Sigmoid colon (tissue), 7 donors: ENCODE data around the gene ATP6V0A1. TPM values are rescaled to one million over a fixed set of nuclear protein-coding genes. Genes with fewer than 3 reads are reported as not detected.

Experiments
- DNase-seq: peaks from one replicate; pipeline ENCODE4 v3.0.0-alpha.2; 2019
- H3K27ac ChIP-seq, 4 donors: fragments of 200-600 bp; sonication (generic); one replicate each; pipeline ENCODE4 v1.5.1; 2016 to 2019; ENCODE audit warnings: mild to moderate bottlenecking in 1 of 4
- H3K27me3 ChIP-seq, 3 donors: fragments of 200-600 bp; sonication (generic); one replicate each; pipeline ENCODE4 v1.5.1; 2019; ENCODE audit warnings: mild to moderate bottlenecking in 1 of 3
- H3K36me3 ChIP-seq, 4 donors: fragments of 200-600 bp; sonication (generic); one replicate each; pipeline ENCODE4 v1.5.1; 2016 to 2019
- H3K4me1 ChIP-seq, 4 donors: fragments of 200-600 bp; sonication (generic); one replicate each; pipeline ENCODE4 v1.5.1; 2017 to 2019
- H3K4me3 ChIP-seq, 4 donors: fragments of 200-600 bp; sonication (generic); one replicate each; pipeline ENCODE4 v1.5.1; 2017 to 2019; ENCODE audit warnings: mild to moderate bottlenecking in 2 of 4, moderate library complexity in 1 of 4
- H3K9me3 ChIP-seq, 4 donors: fragments of 200-600 bp in 3 of 4; sonication (generic) in 3 of 4; one replicate each; pipeline versions ENCODE4 v1.5.1 to v1.6.1; 2013 to 2019
- EP300 ChIP-seq, 4 donors: sonication (generic); formaldehyde crosslinking; IDR thresholded peaks; one replicate each; pipeline ENCODE4 v1.6.1; 2017; ENCODE audit warnings: antibody characterized with exemption in 4 of 4
- POLR2A ChIP-seq, 2 donors: fragments of 450-650 bp; IDR thresholded peaks; one replicate each; pipeline ENCODE4 v1.6.1; 2016; ENCODE audit warnings: antibody characterized with exemption in 2 of 2, mild to moderate bottlenecking in 2 of 2, moderate library complexity in 2 of 2
- POLR2AphosphoS5 ChIP-seq, 4 donors: sonication (generic); formaldehyde crosslinking; IDR thresholded peaks; one replicate each; pipeline ENCODE4 v1.6.1; 2017; ENCODE audit warnings: antibody characterized with exemption in 4 of 4
- WGBS, 2 donors: extraction: QIAGEN DNeasy Blood & Tissue Kit; methylation state at CpG; one replicate each; pipeline ENCODE4 v1.1.7; 2013; 5-methylcytosine and 5-hydroxymethylcytosine counted together
- intact Hi-C: fragments of 100-400 bp; cut with DNase I; formaldehyde crosslinking; loops from one replicate; pipeline ENCODE4 v1.15.1; 2023
- polyA plus RNA-seq, 3 donors: library from polyadenylated mRNA; stranded (reverse); fragments of 200-250 nt; gene quantifications; one replicate each; pipeline ENCODE4 v1.2.3, GENCODE V29; 2013
- total RNA-seq, 4 donors: library from RNA; depleted of rRNA; stranded (reverse); fragments of >200 nt; gene quantifications; one replicate each; pipeline ENCODE4 v1.1.0, GENCODE V29; 2016
- TF ChIP-seq, protein P1 (sequence below), 4 experiments: fragments of 450-650 bp in 3 of 4; fragments of 200-600 bp in 1 of 4; IDR thresholded peaks; one replicate each; pipeline ENCODE4 v1.5.1; 2016 to 2019; ENCODE audit warnings: antibody characterized with exemption in 4 of 4, mild to moderate bottlenecking in 3 of 4, moderate library complexity in 2 of 4
- donor health status: healthy with polysubstance abuse.
- donor health status: Bipolar disorder and iron deficiency.
- donor health status: healthy.

The ATP6V0A1 gene
- total and polyA plus RNA-seq, 7 donors: 11.6 to 96.1 (median 48.9) TPM

DNA sequence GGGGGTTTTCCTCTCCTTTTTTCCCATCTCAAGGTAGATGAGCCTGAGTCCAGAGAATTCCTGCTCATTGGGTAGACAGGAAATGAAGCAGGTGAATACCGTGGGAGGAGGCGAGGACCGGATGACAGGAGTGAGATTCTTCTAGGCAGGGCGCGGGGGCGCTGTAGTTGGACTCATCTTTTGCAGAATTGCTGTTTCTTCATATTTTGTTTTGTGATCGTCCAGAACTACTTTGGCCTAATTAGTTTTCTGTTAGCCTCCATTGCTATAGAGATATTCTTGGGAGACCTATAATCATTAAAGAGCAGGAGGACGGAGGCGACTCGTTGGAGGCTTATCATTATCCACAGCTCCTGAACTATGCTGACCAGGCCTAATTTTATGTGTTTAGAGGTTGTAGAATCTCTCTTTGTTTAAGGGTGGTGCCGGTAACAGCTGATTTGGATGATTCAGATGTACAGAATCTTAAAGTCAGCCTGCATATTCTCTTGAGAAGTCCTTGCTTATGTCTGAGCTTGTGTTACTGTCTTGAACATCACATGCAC is 650 bp downstream of the ATP6V0A1 start:
- peak; percentile 78 for DNase-seq

DNA sequence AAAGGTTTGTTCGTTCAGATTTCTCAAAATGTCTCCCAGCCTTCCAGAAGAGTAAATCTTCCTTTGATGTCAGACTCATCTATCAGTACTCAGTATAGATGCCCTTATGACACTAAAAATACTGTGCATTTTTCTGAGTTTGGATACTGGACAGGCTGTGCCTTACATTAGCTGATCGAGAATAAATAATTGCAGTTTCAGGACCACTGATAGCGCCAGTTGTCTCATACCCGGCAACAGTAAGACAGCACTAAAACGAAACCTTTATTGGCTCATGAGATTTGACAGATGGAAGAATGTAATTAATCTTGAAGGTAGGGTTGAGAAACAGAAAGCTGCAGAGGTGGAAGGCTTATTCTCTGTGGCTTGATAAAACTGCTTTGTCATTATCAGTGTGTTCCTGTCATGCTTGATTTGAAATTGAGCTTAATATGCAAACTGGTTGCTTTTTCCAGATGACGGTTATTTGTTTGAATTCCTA is 1.2 kb downstream of the ATP6V0A1 start:
- no peak for DNase-seq
- Histone ChIP-seq H3K27ac (peak overlapping the region; percentile 95 to 99 (median 96)), H3K9me3 (no peaks in the 10 kb centered on the region), H3K27me3 (no peaks in the 10 kb centered on the region), H3K4me3 (peak overlapping the region; percentile 72 to 86 (median 78)), H3K36me3 (peaks cover 0 to 28% (median 10%) of the 10 kb centered on the region in 4 donors), H3K4me1 (peaks cover 0 to 30% (median 15%) of the 10 kb centered on the region in 4 donors)
- intact Hi-C loops: loop anchor here (5.0 kb wide), 1 partner anchor 138 kb away; no protein-coding TSS in a partner anchor
- TF ChIP-seq POLR2AphosphoS5 (IDR thresholded peaks at IDR 0.05): peak in 2 of 4 donors; percentile 3 to 50
- TF ChIP-seq, protein P1, sequence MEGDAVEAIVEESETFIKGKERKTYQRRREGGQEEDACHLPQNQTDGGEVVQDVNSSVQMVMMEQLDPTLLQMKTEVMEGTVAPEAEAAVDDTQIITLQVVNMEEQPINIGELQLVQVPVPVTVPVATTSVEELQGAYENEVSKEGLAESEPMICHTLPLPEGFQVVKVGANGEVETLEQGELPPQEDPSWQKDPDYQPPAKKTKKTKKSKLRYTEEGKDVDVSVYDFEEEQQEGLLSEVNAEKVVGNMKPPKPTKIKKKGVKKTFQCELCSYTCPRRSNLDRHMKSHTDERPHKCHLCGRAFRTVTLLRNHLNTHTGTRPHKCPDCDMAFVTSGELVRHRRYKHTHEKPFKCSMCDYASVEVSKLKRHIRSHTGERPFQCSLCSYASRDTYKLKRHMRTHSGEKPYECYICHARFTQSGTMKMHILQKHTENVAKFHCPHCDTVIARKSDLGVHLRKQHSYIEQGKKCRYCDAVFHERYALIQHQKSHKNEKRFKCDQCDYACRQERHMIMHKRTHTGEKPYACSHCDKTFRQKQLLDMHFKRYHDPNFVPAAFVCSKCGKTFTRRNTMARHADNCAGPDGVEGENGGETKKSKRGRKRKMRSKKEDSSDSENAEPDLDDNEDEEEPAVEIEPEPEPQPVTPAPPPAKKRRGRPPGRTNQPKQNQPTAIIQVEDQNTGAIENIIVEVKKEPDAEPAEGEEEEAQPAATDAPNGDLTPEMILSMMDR (IDR thresholded peaks at IDR 0.05): no peak
- 10 to 12% methylated on average over 6 of the region's 6 CpGs for WGBS, 2 donors

More for the DNA sequence above, 650 bp downstream of the ATP6V0A1 start:
- H3K4me1 ChIP-seq: peaks cover 0 to 30% (median 15%) of the 10 kb centered on the region in 4 donors
- H3K9me3 ChIP-seq: no peaks in the 10 kb centered on the region
- H3K27ac ChIP-seq: peak overlapping the region; percentile 95 to 99 (median 96)
- H3K4me3 ChIP-seq: peak overlapping the region; percentile 72 to 86 (median 78)
- TF ChIP-seq, protein P1 (IDR thresholded peaks at IDR 0.05): peak in 1 of 4 experiments; percentile 8
- no peak for TF ChIP-seq POLR2A (IDR thresholded peaks at IDR 0.05)
- TF ChIP-seq POLR2AphosphoS5 (IDR thresholded peaks at IDR 0.05): peak in 2 of 4 donors; percentile 29 to 54
- no peak for TF ChIP-seq EP300 (IDR thresholded peaks at IDR 0.05)
- H3K27me3 ChIP-seq: no peaks in the 10 kb centered on the region
- intact Hi-C loops: loop anchor here (5.0 kb wide), 1 partner anchor 137 kb away; no protein-coding TSS in a partner anchor
- H3K36me3 ChIP-seq: peaks cover 0 to 23% (median 8%) of the 10 kb centered on the region in 4 donors
- 3 to 8% methylated on average over 11 of the region's 11 CpGs for WGBS, 2 donors

DNA sequence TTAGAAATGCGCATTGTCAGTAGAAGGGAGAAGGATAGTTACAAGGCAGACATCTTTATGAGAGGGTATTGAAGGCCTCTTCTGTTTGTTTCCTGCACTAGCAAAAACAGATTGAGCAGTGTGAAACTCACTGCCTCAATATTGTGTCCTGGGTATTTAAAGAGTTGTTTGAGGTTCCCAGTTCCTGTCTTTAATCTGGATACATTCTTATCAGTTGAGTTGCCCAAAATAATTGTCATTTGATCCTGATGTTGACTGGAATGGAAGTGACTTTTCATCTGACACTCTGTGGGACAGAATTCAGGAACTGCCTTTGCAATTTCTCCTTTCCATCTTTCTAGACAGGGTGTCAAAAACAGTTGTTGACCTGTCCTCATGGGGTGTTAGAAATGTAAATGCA is 1.7 kb downstream of the ATP6V0A1 start:
- no peak for TF ChIP-seq EP300 (IDR thresholded peaks at IDR 0.05)
- TF ChIP-seq POLR2AphosphoS5 (IDR thresholded peaks at IDR 0.05): no peak
- TF ChIP-seq, protein P1 (IDR thresholded peaks at IDR 0.05): no peak
- no peak for TF ChIP-seq POLR2A (IDR thresholded peaks at IDR 0.05)
- WGBS, 2 donors: 83 to 91% methylated on average over 1 of the region's 1 CpG
- no peak for DNase-seq
- Histone ChIP-seq H3K4me3 (peak overlapping the region in 3 of 4 donors; percentile 72 to 86 (median 82)), H3K27ac (peak overlapping the region; percentile 95 to 99 (median 96)), H3K9me3 (no peaks in the 10 kb centered on the region), H3K4me1 (peaks cover 0 to 30% (median 15%) of the 10 kb centered on the region in 4 donors), H3K36me3 (peaks cover 0 to 33% (median 10%) of the 10 kb centered on the region in 4 donors), H3K27me3 (no peaks in the 10 kb centered on the region)
- intact Hi-C loops: no loop called here

DNA sequence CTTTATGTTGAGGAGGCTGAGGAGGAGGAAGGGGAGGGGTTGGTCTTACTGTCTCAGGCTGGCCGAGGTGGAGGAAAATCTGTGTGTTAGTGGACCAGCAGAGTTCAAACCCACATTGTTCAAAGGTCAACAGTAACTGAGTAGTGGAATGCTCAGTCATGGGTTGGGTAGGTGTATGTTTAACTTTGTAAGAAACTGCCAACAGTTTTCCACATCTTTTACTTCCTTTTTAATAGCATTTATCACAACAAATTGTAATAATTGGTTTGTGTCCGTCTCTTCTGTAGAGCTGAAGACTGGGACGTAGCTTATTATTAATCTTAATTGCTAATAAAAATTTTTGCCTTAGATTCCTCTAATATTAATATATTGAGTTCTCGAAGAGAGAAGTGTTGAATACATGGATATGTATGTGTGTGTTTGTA is 5.3 kb downstream of the ATP6V0A1 start:
- WGBS, 2 donors: 34 to 65% methylated on average over 4 of the region's 4 CpGs
- no peak for TF ChIP-seq POLR2AphosphoS5 (IDR thresholded peaks at IDR 0.05)
- TF ChIP-seq, protein P1 (IDR thresholded peaks at IDR 0.05): no peak
- no peak for TF ChIP-seq POLR2A (IDR thresholded peaks at IDR 0.05)
- TF ChIP-seq EP300 (IDR thresholded peaks at IDR 0.05): no peak
- no peak overlapping the region for H3K27ac ChIP-seq
- DNase-seq: no peak
- no peaks in the 10 kb centered on the region for H3K9me3 ChIP-seq
- intact Hi-C loops: no loop called here
- no peaks in the 10 kb centered on the region for H3K27me3 ChIP-seq
- peaks cover 4 to 69% (median 30%) of the 10 kb centered on the region in 4 donors for H3K36me3 ChIP-seq
- H3K4me1 ChIP-seq: peaks cover 0 to 30% (median 15%) of the 10 kb centered on the region in 4 donors
- no peak overlapping the region for H3K4me3 ChIP-seq
